ENCODE results near the gene TRIO. TPM values are rescaled to one million over a fixed set of nuclear protein-coding genes. Genes with fewer than 3 reads are reported as not detected.
A peak's percentile ranks its signal among the peaks of the same experiment; 100 is the strongest.

The TRIO gene
- total RNA-seq, 4 donors from 2014 or later = 112 to 155 (median 145) TPM

DNA sequence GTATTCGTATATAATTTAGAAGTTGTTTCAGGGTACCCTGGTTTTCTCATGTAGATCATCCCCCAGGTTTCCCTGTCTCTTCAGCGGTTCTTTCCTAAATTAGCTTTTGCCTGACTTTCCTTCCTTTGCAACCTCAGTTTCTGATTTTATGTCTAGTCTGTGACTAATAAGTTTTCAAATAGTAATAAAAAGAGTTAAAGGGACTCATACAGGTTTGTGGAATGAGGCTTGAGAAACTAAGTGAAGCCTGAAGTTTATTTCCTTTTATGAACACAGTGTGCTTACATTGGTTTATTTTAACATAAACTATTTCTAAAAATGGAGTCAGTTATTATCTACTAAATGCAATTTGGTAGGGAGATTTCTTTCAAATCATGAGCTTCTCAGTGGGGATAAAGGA lies 96.8 kb downstream of the TRIO start:
- intact Hi-C loops (cut with DNase I) = no loop called here
- peak overlapping the region; percentile 27 to 61 (median 31) for H3K27ac ChIP-seq (replicated peaks in 1 of 4)
- H3K4me3 ChIP-seq = no peak overlapping the region
- no peaks in the 10 kb centered on the region for H3K36me3 ChIP-seq
- TF ChIP-seq POLR2A (IDR thresholded peaks at IDR 0.05; ENCODE audit: low read depth) (no peak), EP300 (IDR thresholded peaks at IDR 0.05) (no peak), POLR2AphosphoS5 (IDR thresholded peaks at IDR 0.05) (no peak)
- TF ChIP-seq, protein P1, sequence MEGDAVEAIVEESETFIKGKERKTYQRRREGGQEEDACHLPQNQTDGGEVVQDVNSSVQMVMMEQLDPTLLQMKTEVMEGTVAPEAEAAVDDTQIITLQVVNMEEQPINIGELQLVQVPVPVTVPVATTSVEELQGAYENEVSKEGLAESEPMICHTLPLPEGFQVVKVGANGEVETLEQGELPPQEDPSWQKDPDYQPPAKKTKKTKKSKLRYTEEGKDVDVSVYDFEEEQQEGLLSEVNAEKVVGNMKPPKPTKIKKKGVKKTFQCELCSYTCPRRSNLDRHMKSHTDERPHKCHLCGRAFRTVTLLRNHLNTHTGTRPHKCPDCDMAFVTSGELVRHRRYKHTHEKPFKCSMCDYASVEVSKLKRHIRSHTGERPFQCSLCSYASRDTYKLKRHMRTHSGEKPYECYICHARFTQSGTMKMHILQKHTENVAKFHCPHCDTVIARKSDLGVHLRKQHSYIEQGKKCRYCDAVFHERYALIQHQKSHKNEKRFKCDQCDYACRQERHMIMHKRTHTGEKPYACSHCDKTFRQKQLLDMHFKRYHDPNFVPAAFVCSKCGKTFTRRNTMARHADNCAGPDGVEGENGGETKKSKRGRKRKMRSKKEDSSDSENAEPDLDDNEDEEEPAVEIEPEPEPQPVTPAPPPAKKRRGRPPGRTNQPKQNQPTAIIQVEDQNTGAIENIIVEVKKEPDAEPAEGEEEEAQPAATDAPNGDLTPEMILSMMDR (IDR thresholded peaks at IDR 0.05) = no peak
- no peaks in the 10 kb centered on the region for H3K9me3 ChIP-seq
- no peaks in the 10 kb centered on the region for H3K27me3 ChIP-seq
- H3K4me1 ChIP-seq = peaks cover 34 to 92% (median 84%) of the 10 kb centered on the region in 4 donors
- no peak for DNase-seq (ENCODE audit: extremely low spot score)
- WGBS = 55% methylated on average over 2 of the region's 2 CpGs

DNA sequence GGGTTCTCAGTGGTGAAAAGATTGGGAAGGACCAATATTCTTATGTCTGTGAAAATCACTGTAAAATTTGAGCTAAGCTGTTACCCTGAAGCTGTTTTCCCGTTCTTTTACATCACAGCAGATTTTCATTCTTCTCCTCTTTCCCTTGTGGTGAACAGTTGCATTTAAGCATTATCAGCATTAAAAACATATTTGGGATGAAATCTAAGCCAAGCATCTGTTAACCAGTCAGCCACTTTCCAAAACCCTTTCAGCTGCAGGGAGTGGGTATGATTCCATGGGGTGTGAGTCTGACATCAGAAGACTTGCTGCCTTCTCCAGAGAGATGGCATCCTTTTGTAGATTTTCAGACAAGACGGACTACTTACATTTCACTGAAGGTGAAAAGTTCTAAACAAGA lies 97.2 kb downstream of the TRIO start:
- peak; percentile 55 for DNase-seq (ENCODE audit: extremely low spot score)
- Histone ChIP-seq H3K9me3 (no peaks in the 10 kb centered on the region), H3K36me3 (no peaks in the 10 kb centered on the region), H3K27me3 (no peaks in the 10 kb centered on the region), H3K4me3 (no peak overlapping the region), H3K4me1 (peaks cover 38 to 92% (median 87%) of the 10 kb centered on the region in 4 donors), H3K27ac (replicated peaks in 1 of 4) (peak overlapping the region; percentile 27 to 61 (median 31))
- intact Hi-C loops (cut with DNase I) = no loop called here
- TF ChIP-seq, protein P1 (IDR thresholded peaks at IDR 0.05) = no peak
- TF ChIP-seq POLR2AphosphoS5 (IDR thresholded peaks at IDR 0.05) (no peak), EP300 (IDR thresholded peaks at IDR 0.05) (no peak), POLR2A (IDR thresholded peaks at IDR 0.05; ENCODE audit: low read depth) (no peak)
- 67% methylated on average over 2 of the region's 2 CpGs for WGBS

DNA sequence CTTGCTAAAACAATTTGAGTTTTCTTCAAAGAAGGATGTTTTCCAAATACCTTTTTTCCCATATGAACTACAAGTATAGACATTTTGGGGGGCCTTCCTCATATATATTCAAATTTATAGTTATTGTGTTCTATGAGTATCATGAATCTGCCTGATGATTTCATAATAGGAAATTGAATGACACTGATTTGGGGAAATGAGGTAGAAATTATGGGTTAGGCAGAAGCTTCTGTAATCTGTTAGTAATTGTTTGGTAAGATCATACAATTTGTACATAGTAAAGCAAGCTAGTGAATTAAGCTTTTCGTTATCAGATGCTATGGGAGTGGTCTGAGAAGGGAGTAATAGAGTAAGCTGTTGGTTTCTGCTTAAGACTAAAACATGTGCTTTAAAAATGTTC lies 98.0 kb downstream of the TRIO start:
- DNase-seq (ENCODE audit: extremely low spot score) = no peak
- TF ChIP-seq, protein P1 (IDR thresholded peaks at IDR 0.05) = no peak
- TF ChIP-seq EP300 (IDR thresholded peaks at IDR 0.05) = no peak
- no peak for TF ChIP-seq POLR2A (IDR thresholded peaks at IDR 0.05; ENCODE audit: low read depth)
- no peak for TF ChIP-seq POLR2AphosphoS5 (IDR thresholded peaks at IDR 0.05)
- Histone ChIP-seq H3K4me3 (no peak overlapping the region), H3K27ac (replicated peaks in 1 of 4) (peak overlapping the region in 2 of 4 donors; percentile 27 to 28), H3K27me3 (no peaks in the 10 kb centered on the region), H3K36me3 (no peaks in the 10 kb centered on the region), H3K9me3 (no peaks in the 10 kb centered on the region), H3K4me1 (peaks cover 40 to 98% (median 91%) of the 10 kb centered on the region in 4 donors)
- WGBS = 89% methylated on average over 1 of the region's 1 CpG
- intact Hi-C loops (cut with DNase I) = no loop called here

DNA sequence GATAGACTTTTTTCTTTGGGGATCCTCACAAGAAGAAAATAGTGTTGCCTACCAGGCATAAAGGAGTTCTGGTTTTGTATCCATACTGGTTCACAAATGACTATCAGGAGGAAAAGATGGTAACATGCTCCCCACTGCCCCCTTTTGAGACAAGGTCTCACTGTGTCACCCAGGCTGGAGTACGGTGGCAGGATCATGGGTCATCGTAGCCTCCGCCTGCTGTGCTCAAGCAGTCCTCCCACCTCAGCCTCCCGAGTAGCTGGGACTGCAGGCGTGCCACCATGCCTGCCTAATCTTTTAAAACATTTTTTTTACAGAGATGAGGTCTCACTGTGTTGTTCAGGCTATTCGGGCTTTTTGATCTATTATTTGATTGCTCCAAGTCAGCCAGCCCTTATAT lies 99.3 kb downstream of the TRIO start:
- Histone ChIP-seq H3K4me1 (peaks cover 44 to 97% (median 90%) of the 10 kb centered on the region in 4 donors), H3K36me3 (no peaks in the 10 kb centered on the region), H3K9me3 (no peaks in the 10 kb centered on the region), H3K27ac (replicated peaks in 1 of 4) (no peak overlapping the region), H3K27me3 (no peaks in the 10 kb centered on the region), H3K4me3 (no peak overlapping the region)
- DNase-seq (ENCODE audit: extremely low spot score) = peak; percentile 57
- 90% methylated on average over 6 of the region's 6 CpGs for WGBS
- intact Hi-C loops (cut with DNase I) = no loop called here
- TF ChIP-seq POLR2AphosphoS5 (IDR thresholded peaks at IDR 0.05) = no peak
- no peak for TF ChIP-seq POLR2A (IDR thresholded peaks at IDR 0.05; ENCODE audit: low read depth)
- TF ChIP-seq, protein P1 (IDR thresholded peaks at IDR 0.05) = no peak
- TF ChIP-seq EP300 (IDR thresholded peaks at IDR 0.05) = no peak

DNA sequence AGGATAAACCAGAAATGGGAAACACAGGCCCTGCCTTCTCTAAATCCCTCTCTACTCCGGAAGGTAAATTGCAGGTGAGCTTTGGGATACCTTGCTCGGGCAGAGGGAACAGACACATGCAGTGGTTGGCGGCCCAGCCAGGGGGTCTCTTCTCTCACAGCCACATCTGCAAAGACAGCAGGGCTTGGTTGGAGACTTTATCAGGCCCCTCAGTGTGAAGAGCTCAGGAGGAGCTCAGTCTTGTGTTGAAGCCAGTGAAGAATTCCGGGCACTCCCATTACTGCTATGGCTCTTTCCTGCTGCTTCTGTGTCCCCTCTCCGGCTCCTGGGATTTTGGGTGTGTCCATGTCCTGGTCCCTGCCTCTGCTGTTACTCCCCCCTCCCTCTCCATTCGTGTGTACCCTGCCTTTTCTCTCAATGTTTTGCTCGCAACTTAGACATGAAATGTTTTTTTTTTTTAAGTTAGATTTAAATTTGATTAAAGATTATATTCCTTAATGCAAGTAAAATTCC lies 99.8 kb downstream of the TRIO start:
- TF ChIP-seq POLR2A (IDR thresholded peaks at IDR 0.05; ENCODE audit: low read depth) = no peak
- TF ChIP-seq, protein P1 (IDR thresholded peaks at IDR 0.05) = no peak
- TF ChIP-seq POLR2AphosphoS5 (IDR thresholded peaks at IDR 0.05) = no peak
- TF ChIP-seq EP300 (IDR thresholded peaks at IDR 0.05) = no peak
- intact Hi-C loops (cut with DNase I) = no loop called here
- no peak overlapping the region for H3K4me3 ChIP-seq
- WGBS = 91% methylated on average over 7 of the region's 7 CpGs
- peak; percentile 57 for DNase-seq (ENCODE audit: extremely low spot score)
- no peaks in the 10 kb centered on the region for H3K27me3 ChIP-seq
- no peaks in the 10 kb centered on the region for H3K36me3 ChIP-seq
- H3K9me3 ChIP-seq = no peaks in the 10 kb centered on the region
- no peak overlapping the region for H3K27ac ChIP-seq (replicated peaks in 1 of 4)
- peaks cover 41 to 96% (median 85%) of the 10 kb centered on the region in 4 donors for H3K4me1 ChIP-seq
